Measurements from ENCODE around the gene TARBP2.
A peak's percentile ranks its signal among the peaks of the same experiment; 100 is the strongest.

TARBP2 gene

GRCh38 chr12:53495903-53496751 is 5.0 kb upstream of the TARBP2 start:
- peak; percentile 71 for DNase-seq

GRCh38 chr12:53496752-53497032 is 4.4 kb upstream of the TARBP2 start:
- no peak for DNase-seq

GRCh38 chr12:53497461-53497860 is 3.6 kb upstream of the TARBP2 start:
- DNase-seq: no peak

- DNase-seq: no peak
Observed at GRCh38 chr12:53498235-53498630, 2.9 kb upstream of the TARBP2 start.

GRCh38 chr12:53499266-53500141 is 1.6 kb upstream of the TARBP2 start, which contains the start of gene MAP3K12:
TSS of gene MAP3K12 (minus strand) at chr12:53499458. CDS start at chr12:53487391, 12,067 bp downstream.
- DNase-seq: peak; percentile 67

GRCh38 chr12:53500142-53500775 is 824 bp upstream of the TARBP2 start:
- DNase-seq: peak; percentile 35

- no peak for DNase-seq
Observed at GRCh38 chr12:53501615-53502181, 615 bp downstream of the TARBP2 start.

GRCh38 chr12:53502331-53502730 is 1.2 kb downstream of the TARBP2 start:
- DNase-seq: no peak

GRCh38 chr12:53502983-53503728 is 2.1 kb downstream of the TARBP2 start:
- DNase-seq: no peak

GRCh38 chr12:53504004-53504920 is 3.2 kb downstream of the TARBP2 start:
- no peak for DNase-seq

- peak; percentile 51 for DNase-seq
Observed at GRCh38 chr12:53505086-53505485, 4.0 kb downstream of the TARBP2 start.

- peak; percentile 57 for DNase-seq
Observed at GRCh38 chr12:53505555-53506449, 4.7 kb downstream of the TARBP2 start.

- DNase-seq: no peak
Observed at GRCh38 chr12:53506450-53506785, 5.3 kb downstream of the TARBP2 start.

- DNase-seq: no peak
Observed at GRCh38 chr12:53506881-53507602, 6.0 kb downstream of the TARBP2 start, which contains the start of gene NPFF. TSS of gene NPFF (minus strand) at chr12:53507484. CDS start at chr12:53507474, 10 bp downstream.

GRCh38 chr12:53507603-53507885 is 6.5 kb downstream of the TARBP2 start:
- DNase-seq: no peak

- DNase-seq: peak; percentile 72
Observed at GRCh38 chr12:53508534-53509170, 7.6 kb downstream of the TARBP2 start.

- no peak for DNase-seq
Observed at GRCh38 chr12:53510181-53510812, 9.2 kb downstream of the TARBP2 start.

GRCh38 chr12:53513712-53514410 is 12.8 kb downstream of the TARBP2 start:
- no peak for DNase-seq

All from fibroblast of skin of back (primary cell).